ENCODE results near the gene ZFAND3. TPM values are rescaled to one million over a fixed set of nuclear protein-coding genes. Genes with fewer than 3 reads are reported as not detected.

The ZFAND3 gene
- total RNA-seq, 2 experiments from 2014 or later, result 32.3 to 37.9 TPM

DNA sequence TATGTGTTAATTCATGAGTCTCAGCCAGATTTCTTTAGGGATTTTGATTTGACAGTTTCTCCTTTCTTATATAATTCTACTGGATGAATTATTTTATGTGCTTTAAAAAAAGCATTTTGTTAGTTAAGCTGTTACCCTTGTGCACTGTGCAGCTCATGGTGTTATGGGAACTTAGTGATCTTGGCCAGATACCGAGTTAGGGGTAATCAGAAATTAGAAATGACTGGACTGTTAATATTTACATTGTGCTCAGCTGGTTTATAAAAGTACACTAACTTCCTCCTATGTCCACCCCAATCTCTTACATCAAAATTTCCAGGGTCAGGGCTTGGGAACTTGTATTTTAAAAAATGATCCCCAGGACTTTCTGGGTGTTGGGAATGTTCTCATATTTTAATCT is 260.0 kb downstream of the ZFAND3 start:
- peaks cover 12% of the 10 kb centered on the region for H3K36me3 Mint-ChIP-seq (ENCODE audit: low read depth)
- intact Hi-C loops (cut with micrococcal nuclease), result no loop called here
- H3K27ac Mint-ChIP-seq, result no peak overlapping the region
- H3K9me3 Mint-ChIP-seq, result no peaks in the 10 kb centered on the region
- H3K4me1 Mint-ChIP-seq (ENCODE audit: low read depth), result peaks cover 6% of the 10 kb centered on the region
- CTCF ChIA-PET, result no interaction called here
- DNase-seq (no peak), ATAC-seq (no peak)
- no peaks in the 10 kb centered on the region for H3K27me3 Mint-ChIP-seq
- TF ChIP-seq, protein P1, sequence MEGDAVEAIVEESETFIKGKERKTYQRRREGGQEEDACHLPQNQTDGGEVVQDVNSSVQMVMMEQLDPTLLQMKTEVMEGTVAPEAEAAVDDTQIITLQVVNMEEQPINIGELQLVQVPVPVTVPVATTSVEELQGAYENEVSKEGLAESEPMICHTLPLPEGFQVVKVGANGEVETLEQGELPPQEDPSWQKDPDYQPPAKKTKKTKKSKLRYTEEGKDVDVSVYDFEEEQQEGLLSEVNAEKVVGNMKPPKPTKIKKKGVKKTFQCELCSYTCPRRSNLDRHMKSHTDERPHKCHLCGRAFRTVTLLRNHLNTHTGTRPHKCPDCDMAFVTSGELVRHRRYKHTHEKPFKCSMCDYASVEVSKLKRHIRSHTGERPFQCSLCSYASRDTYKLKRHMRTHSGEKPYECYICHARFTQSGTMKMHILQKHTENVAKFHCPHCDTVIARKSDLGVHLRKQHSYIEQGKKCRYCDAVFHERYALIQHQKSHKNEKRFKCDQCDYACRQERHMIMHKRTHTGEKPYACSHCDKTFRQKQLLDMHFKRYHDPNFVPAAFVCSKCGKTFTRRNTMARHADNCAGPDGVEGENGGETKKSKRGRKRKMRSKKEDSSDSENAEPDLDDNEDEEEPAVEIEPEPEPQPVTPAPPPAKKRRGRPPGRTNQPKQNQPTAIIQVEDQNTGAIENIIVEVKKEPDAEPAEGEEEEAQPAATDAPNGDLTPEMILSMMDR (IDR thresholded peaks at IDR 0.05), result no peak
- POLR2A ChIA-PET, result interaction anchor here (0.9 kb wide), 1 partner anchor 9 kb away, joined by 4 read pairs; no protein-coding TSS in a partner anchor
- no peak overlapping the region for H3K4me3 Mint-ChIP-seq

DNA sequence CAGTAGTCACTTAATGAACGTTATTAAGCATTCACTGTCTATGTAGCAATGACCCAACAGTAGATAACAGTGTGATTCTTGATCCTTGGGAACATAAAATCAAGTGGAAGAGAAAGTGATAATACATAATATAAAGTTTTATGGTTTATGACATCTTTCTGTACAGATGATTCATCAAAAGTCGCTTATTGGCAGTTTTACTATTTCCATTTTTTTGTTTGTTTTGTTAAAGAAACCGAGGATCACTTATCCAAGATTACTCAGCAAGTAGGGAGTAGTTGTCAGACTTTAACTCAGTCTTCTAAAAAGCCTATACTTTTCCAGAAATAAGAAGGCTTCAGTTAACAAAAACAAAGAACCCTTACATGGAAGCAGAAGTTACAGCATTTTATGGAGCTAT is 260.8 kb downstream of the ZFAND3 start:
- intact Hi-C loops (cut with micrococcal nuclease), result no loop called here
- ATAC-seq (no peak), DNase-seq (no peak)
- TF ChIP-seq, protein P1 (IDR thresholded peaks at IDR 0.05), result no peak
- peaks cover 15% of the 10 kb centered on the region for H3K36me3 Mint-ChIP-seq (ENCODE audit: low read depth)
- CTCF ChIA-PET, result no interaction called here
- no peaks in the 10 kb centered on the region for H3K9me3 Mint-ChIP-seq
- H3K27me3 Mint-ChIP-seq, result no peaks in the 10 kb centered on the region
- H3K4me3 Mint-ChIP-seq, result no peak overlapping the region
- no peak overlapping the region for H3K27ac Mint-ChIP-seq
- H3K4me1 Mint-ChIP-seq (ENCODE audit: low read depth), result peaks cover 6% of the 10 kb centered on the region
- POLR2A ChIA-PET, result interaction anchor here (0.6 kb wide), 1 partner anchor 227 kb away, joined by 3 read pairs; no protein-coding TSS in a partner anchor

DNA sequence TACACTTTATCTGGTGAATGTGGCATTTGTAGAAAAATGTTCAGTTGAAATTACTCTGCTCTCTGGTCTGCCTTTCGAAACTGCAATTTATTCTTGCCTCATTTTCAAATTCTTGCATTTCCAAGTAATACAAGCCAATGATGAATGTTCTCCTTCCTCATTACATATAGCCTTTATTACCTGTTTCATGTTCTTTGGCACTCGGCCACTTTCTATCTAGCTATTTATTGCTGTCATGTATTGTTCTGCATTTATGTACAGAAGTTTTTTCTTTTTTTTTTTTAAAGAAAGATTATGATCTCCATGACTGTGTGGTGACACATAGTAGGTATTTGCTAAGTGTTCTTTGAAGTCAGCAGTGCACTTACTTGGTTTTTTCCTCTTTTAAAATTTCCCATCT is 261.4 kb downstream of the ZFAND3 start:
- POLR2A ChIA-PET, result interaction anchor here (0.6 kb wide), 1 partner anchor 227 kb away, joined by 3 read pairs; no protein-coding TSS in a partner anchor
- H3K4me3 Mint-ChIP-seq, result no peak overlapping the region

DNA sequence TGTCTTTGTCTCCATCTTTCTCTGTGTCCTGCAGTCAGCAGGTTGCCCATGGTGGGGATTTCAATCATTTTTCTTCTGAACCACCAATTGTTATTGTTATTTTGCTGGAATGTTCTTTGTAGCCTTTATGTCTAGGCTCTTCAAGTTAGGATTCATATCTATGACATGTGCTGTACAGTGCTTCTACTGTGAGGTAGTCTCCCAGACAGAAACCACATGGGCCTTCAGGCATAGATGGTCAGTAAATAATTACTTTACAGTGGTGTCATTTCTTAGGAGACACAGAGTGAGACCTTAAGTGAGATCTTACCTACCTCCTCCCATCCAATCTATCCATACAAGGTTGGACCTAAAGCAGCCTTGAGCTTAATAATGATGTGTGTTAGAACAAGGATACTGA is 265.5 kb downstream of the ZFAND3 start:
- no peak overlapping the region for H3K27ac Mint-ChIP-seq
- peaks cover 6% of the 10 kb centered on the region for H3K4me1 Mint-ChIP-seq (ENCODE audit: low read depth)
- TF ChIP-seq, protein P1 (IDR thresholded peaks at IDR 0.05), result no peak
- no peaks in the 10 kb centered on the region for H3K9me3 Mint-ChIP-seq
- no peak for DNase-seq
- intact Hi-C loops (cut with micrococcal nuclease), result no loop called here
- CTCF ChIA-PET, result no interaction called here
- POLR2A ChIA-PET, result no interaction called here
- H3K36me3 Mint-ChIP-seq (ENCODE audit: low read depth), result peaks cover 34% of the 10 kb centered on the region
- H3K27me3 Mint-ChIP-seq, result no peaks in the 10 kb centered on the region
- H3K4me3 Mint-ChIP-seq, result no peak overlapping the region
- ATAC-seq, result no peak

More for the DNA sequence above, 261.4 kb downstream of the ZFAND3 start:
- Mint-ChIP-seq H3K4me1 (ENCODE audit: low read depth) (peaks cover 6% of the 10 kb centered on the region), H3K27me3 (no peaks in the 10 kb centered on the region), H3K36me3 (ENCODE audit: low read depth) (peaks cover 19% of the 10 kb centered on the region), H3K9me3 (no peaks in the 10 kb centered on the region), H3K27ac (no peak overlapping the region)
- intact Hi-C loops (cut with micrococcal nuclease), result no loop called here
- DNase-seq (no peak), ATAC-seq (no peak)
- TF ChIP-seq, protein P1 (IDR thresholded peaks at IDR 0.05), result no peak
- CTCF ChIA-PET, result no interaction called here

DNA sequence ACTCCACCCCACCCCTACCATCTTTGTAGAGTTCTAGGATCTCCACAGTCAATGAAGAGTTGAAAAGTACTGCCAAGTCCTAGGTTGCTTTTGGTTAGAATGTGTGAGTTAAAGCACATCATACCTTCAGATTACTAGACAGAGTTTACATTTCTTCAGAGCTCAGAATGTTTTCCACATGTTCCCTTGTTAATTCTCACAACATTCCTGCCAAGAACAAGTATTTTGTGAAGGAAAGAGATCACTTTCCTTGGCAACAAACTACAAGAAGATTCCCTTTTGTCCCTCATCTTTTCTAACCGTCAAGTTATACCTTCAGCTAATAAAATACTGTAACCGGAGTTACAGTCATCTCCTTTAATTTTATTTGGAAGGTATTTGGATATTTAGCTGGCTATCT is 266.8 kb downstream of the ZFAND3 start:
- peaks cover 31% of the 10 kb centered on the region for H3K36me3 Mint-ChIP-seq (ENCODE audit: low read depth)
- intact Hi-C loops (cut with micrococcal nuclease), result no loop called here
- peaks cover 3% of the 10 kb centered on the region for H3K4me1 Mint-ChIP-seq (ENCODE audit: low read depth)
- no peak for ATAC-seq
- no peaks in the 10 kb centered on the region for H3K27me3 Mint-ChIP-seq
- POLR2A ChIA-PET, result interaction anchor here (0.8 kb wide), 1 partner anchor 200 kb away, joined by 3 read pairs; no protein-coding TSS in a partner anchor
- no peaks in the 10 kb centered on the region for H3K9me3 Mint-ChIP-seq
- H3K4me3 Mint-ChIP-seq, result no peak overlapping the region
- no peak overlapping the region for H3K27ac Mint-ChIP-seq
- TF ChIP-seq, protein P1 (IDR thresholded peaks at IDR 0.05), result no peak
- CTCF ChIA-PET, result interaction anchor here (1.5 kb wide), 1 partner anchor 26 kb away, joined by 3 read pairs; no protein-coding TSS in a partner anchor
- no peak for DNase-seq

Data from activated CD8-positive, alpha-beta T cell treated with anti-CD3 and anti-CD28 coated beads for 36 hours (primary cell).